Loucy (cell line): Measurements from ENCODE around the gene ZIM2.

ENCODE experiments used
- EZH2phosphoT487 ChIP-seq: fragments of 200-600 bp; IDR thresholded peaks from 2 replicates; pipeline ENCODE4 v1.6.1; 2018; ENCODE audit warnings: antibody characterized with exemption, mild to moderate bottlenecking, moderate library complexity, borderline replicate concordance
- TF ChIP-seq, protein P1 (sequence below): fragments of 200-600 bp; sonication (generic); conservative IDR thresholded peaks from 2 replicates; pipeline ENCODE4 v1.5.1; 2014; ENCODE audit warnings: mild to moderate bottlenecking, antibody characterized with exemption, low read length

DNA sequence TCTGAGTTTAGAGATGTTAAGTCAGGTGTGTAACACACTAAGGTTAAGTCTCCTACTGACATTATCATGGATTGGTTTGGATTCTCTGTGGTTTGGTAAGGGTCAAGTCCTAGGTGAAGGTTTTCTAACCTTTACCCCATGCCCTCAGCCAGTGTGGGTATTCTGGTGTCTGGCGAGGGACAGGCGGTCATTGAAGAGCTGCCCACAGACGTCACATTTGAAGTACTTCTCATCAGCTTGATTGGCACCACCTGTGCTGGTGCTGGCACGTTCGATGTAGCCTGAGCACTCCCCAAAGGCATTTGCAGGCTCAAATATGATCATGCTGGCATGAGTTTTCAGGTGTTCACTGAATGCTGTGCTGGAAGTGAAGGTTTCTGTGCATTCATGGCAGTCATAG, 27.0 kb downstream of the ZIM2 start:
- TF ChIP-seq, protein P1, sequence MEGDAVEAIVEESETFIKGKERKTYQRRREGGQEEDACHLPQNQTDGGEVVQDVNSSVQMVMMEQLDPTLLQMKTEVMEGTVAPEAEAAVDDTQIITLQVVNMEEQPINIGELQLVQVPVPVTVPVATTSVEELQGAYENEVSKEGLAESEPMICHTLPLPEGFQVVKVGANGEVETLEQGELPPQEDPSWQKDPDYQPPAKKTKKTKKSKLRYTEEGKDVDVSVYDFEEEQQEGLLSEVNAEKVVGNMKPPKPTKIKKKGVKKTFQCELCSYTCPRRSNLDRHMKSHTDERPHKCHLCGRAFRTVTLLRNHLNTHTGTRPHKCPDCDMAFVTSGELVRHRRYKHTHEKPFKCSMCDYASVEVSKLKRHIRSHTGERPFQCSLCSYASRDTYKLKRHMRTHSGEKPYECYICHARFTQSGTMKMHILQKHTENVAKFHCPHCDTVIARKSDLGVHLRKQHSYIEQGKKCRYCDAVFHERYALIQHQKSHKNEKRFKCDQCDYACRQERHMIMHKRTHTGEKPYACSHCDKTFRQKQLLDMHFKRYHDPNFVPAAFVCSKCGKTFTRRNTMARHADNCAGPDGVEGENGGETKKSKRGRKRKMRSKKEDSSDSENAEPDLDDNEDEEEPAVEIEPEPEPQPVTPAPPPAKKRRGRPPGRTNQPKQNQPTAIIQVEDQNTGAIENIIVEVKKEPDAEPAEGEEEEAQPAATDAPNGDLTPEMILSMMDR = no peak
- no peak for TF ChIP-seq EZH2phosphoT487
